Neural cell (in vitro differentiated cells): ENCODE data around the gene POLRMT.

ENCODE experiments used
- EP300 ChIP-seq: fragments of 450-650 bp; conservative IDR thresholded peaks from 2 replicates; pipeline ENCODE4 v1.6.1; 2014; ENCODE audit warnings: antibody characterized with exemption, mild to moderate bottlenecking, moderate library complexity; ENCODE audit not compliant: poor library complexity, severe bottlenecking
- TAF1 ChIP-seq: IDR thresholded peaks from 2 replicates; pipeline ENCODE4 v1.6.1; 2012; ENCODE audit warnings: low read depth
- TF ChIP-seq, protein P1 (sequence below): fragments of 450-650 bp; IDR thresholded peaks from 2 replicates; pipeline ENCODE4 v1.5.1; 2014; ENCODE audit warnings: antibody characterized with exemption, mild to moderate bottlenecking, moderate library complexity; ENCODE audit not compliant: poor library complexity, severe bottlenecking

DNA sequence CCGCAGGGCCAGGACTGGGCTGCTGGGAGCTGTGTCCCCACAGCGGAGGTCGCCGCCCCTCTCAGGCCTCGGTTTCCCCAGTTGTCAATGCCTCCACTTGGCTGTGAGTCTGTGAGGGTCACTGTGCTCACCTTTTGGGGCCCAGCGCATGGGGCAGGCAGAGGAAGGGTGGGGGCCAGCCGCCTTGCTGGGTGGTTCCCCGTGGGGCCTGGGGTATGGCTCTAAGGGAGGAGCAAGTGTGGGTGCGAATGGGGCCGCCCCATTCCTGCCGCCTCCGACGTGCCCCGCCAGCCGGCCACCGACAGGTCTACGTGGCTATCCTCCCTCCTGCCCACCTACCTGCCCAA, 5.5 kb upstream of the POLRMT start:
- TF ChIP-seq TAF1 (no peak), EP300 (no peak)
- TF ChIP-seq, protein P1, sequence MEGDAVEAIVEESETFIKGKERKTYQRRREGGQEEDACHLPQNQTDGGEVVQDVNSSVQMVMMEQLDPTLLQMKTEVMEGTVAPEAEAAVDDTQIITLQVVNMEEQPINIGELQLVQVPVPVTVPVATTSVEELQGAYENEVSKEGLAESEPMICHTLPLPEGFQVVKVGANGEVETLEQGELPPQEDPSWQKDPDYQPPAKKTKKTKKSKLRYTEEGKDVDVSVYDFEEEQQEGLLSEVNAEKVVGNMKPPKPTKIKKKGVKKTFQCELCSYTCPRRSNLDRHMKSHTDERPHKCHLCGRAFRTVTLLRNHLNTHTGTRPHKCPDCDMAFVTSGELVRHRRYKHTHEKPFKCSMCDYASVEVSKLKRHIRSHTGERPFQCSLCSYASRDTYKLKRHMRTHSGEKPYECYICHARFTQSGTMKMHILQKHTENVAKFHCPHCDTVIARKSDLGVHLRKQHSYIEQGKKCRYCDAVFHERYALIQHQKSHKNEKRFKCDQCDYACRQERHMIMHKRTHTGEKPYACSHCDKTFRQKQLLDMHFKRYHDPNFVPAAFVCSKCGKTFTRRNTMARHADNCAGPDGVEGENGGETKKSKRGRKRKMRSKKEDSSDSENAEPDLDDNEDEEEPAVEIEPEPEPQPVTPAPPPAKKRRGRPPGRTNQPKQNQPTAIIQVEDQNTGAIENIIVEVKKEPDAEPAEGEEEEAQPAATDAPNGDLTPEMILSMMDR, result no peak
